Measurements from ENCODE around the gene PKNOX2.

PKNOX2 gene

GRCh38 chr11:125426818-125427528 is 262.4 kb downstream of the PKNOX2 start:
- no peak for DNase-seq

- DNase-seq = no peak
Measured at GRCh38 chr11:125428486-125429173, 264.1 kb downstream of the PKNOX2 start.

DNA sequence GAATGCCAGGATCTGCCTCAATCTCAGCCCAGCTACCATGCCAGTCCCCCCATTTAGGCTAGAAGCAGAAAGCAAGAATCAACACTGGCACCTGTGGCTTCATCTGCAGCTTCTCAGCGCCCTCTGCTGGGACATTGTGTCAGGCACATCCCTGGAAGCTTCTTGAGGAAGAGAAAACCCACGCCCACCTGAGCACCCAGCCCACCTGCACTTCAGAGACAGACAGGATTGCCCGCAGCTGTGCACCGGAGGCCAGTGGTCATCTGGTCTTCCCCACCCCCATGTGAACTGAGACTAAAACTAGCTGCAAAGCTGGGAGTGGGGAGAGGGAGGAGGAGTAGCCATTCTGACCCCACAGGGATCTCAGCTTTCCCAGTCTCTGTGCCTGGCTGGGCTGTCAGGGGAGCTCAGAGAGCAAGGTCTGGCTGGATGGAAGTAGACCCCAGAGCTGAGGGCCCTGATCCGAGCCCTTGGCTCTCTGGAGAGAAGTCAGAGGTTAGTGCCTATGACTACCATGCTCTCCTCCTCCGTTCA is 264.7 kb downstream of the PKNOX2 start:
- no peak for DNase-seq

GRCh38 chr11:125429807-125430678 is 265.5 kb downstream of the PKNOX2 start:
- no peak for DNase-seq

GRCh38 chr11:125431009-125431408 is 266.5 kb downstream of the PKNOX2 start:
- DNase-seq = no peak

DNA sequence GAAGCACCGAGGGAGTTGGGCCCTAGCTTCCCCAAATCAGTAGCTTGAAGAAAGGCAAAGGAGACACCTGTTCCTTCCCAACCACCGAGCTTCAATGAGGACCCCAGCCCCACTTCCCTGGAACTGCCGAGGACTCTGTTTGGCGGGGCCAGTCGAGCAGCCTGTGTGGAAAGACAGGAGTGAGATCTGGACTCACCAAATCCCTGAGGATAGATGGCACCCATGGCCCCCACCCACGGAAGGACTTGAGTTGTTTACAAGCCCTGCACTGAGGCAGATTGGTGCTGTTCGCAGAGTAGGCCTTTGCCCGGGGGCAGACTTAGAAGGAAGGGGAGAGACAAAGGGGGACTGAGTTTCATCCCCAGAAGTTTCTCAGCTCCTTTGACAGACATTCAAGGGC is 266.9 kb downstream of the PKNOX2 start:
- DNase-seq = no peak

DNA sequence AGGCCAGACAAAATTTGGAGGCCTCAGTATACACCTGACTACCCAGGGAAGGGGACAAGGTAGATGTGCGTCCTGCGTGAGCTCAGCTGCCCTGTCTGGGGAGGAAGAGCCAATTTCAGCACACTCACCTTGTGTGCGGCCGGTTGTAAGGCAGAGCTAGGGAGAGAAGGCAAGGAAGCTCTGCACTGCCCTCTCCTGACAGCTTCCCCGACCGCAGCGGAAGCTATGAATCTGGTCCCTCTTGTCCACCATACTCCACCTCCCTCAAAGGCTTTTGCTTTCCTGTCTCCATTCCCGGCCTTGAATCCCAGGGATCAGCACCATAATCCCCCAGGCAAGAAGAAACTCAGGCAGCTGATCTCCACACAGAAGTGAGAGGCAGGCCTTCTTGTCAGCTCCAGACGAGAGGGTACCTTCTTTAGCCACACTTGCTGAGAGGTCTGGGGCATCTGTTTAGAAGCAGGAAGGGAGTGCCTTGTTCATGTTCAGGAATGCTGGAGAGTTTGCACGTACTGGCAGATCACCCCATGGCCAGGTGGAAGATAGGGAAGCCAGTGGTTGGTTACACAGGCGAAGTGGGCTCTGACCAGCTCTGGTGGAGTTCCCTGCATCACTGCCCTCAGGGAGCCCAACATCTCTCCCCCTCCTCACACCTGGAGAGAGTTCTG is 269.0 kb downstream of the PKNOX2 start:
- no peak for DNase-seq

- DNase-seq = no peak
Measured at GRCh38 chr11:125435461-125436238, 271.1 kb downstream of the PKNOX2 start.

GRCh38 chr11:125441648-125442410 is 277.3 kb downstream of the PKNOX2 start:
- DNase-seq = no peak

- no peak for DNase-seq
Measured at GRCh38 chr11:125442946-125443345, 278.4 kb downstream of the PKNOX2 start.

DNA sequence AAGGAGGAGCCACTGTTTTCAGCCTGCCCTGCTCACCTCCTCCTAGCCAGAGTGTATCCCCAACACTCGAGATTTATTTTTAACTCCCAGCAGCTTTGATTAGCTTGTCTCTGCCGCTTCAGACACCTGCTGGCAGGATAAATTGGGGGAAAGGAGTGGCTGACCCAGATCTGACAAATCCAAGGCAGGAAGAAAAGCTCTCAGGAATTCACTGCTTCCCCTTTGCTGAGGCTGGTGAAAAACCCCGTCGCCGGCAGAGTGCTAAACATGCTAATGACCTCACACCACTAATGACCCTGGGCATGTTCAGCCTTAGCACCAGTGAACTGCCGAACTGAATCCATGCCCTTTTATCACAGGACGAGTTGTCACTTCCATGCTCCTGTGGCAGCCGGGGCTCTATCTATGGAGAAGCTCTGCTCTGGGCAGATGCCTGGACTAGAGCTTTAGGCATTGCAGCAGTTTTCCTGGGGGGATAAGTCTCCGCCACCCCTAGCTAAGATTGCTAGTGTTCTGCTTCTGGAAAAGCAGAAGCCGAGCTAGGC is 279.3 kb downstream of the PKNOX2 start:
- DNase-seq = no peak

DNA sequence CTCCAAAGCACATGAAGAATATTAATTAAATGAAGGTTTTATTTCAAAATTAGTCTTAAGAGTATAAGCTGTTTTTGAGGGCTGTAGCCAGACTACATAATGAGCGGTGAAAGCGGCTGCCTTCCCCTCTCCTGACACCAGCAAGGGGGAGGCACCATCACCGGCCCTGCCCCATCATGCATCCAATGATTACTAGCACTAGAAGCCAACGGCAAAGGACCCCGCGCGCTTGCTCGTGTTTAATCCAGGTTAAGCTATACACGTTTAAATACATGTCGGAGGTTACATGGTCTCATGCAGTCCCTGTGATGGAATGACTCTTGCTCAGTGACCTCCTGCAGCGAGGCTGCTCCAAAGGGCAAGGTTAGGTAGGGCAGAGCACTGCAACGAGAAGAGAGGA is 281.2 kb downstream of the PKNOX2 start:
- DNase-seq = no peak

DNA sequence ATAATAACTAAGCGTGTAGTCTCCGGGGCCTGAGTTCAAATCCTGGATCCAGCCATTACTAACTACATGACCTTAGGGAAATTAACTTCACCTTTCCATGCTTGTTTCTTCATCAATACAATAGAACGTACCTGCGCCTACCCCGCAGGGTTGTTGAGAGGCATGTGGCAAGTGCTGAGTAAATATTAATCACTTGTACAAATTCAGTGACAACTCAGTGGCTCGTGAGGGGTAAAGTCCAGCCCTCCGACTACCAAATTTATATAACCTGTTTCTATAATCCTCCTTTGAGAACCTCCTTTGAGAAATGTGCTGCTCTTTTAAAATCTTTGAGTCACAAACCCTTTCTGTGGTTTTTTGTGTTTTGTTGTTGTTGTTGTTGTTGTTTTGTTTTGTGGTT is 281.7 kb downstream of the PKNOX2 start:
- no peak for DNase-seq

DNA sequence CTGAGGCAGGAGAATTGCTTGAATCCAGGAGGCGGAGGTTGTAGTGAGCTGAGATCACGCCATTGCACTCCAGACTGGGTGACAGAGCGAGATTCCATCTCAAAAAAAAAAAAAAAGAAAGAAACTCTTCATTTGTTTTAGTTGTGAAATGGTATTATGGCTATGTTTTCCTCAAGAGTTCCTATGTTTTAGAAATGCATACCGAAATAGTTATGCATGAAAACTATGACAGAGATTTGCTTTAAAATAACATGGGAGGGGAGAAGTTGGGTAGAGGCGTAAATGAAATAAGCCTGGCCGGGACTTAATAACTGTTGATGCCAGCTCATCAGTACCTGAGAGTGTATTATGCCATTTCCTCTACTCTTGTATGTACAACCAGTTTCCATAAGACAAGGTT is 283.2 kb downstream of the PKNOX2 start:
- DNase-seq = no peak

DNA sequence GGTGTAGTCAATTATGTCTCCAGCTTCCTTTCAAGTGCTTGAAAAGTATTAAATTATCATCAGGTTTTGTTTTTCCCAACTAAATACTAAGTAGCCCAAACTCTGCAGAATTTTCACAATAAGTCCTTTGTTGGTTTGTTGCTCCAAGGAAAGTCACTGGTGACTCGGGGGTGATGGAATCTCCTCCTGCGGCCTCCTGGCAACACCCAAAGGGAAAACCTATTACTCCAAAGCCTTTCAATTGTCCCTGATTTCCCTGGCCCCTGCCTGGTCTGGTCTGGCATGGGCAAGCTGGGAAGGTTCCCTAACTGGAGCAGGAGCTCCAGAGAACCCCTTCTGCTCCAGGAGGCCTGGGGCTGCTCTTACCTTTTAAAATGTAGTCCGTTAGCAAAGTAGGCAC is 283.6 kb downstream of the PKNOX2 start:
- no peak for DNase-seq

- DNase-seq = no peak
Measured at GRCh38 chr11:125449565-125449964, 285.0 kb downstream of the PKNOX2 start.

- DNase-seq = no peak
Measured at GRCh38 chr11:125451400-125452124, 287.0 kb downstream of the PKNOX2 start.

DNA sequence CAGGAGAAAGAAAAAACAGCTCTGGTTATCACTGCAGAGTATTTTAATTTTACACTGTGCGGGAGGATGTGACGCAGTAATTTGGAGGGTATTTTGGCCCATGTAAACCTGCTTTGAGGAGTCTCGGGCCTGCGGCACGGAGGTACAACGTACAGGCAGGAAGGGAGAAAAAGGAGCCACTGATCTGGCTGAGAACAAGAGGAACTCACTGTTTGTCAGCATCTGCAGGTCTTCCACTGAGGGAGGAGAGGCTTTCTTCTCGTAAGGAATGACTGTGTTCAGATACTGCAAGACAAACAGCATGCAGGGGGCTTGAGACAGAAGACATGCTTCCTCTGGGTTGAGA is 287.5 kb downstream of the PKNOX2 start:
- no peak for DNase-seq

GRCh38 chr11:125454047-125454446 is 289.5 kb downstream of the PKNOX2 start:
- DNase-seq = no peak

DNA sequence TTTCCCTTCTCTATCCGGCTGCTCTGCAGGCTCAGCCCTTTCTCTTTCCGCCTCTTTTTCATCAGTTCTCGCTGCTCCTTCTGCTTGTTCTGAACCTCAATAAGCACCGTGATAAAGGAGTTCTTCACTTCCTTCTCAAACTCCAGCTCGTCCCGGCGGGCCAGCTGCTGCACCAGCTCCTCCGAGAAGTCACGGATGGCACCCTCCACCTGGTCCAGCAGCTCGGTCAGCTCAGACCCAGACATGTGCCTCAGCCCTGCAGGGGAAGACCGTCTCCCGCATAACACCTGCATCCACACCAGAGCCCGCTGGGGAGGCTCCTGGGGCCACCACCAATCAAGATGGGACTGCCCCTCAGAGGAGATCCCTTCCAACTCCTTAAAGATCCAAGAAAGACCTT is 291.3 kb downstream of the PKNOX2 start:
- no peak for DNase-seq
